ENCODE measurements around the gene PDSS2.

- TF ChIP-seq MAX (IDR thresholded peaks at IDR 0.05; ENCODE audit: low read depth, low read length), result no peak
- TF ChIP-seq CTCF (IDR thresholded peaks at IDR 0.05; ENCODE audit: low read depth, low read length), result no peak
Measured at GRCh38 chr6:107305391-107305790, 154.0 kb downstream of the PDSS2 start.
